HepG2 (cell line): Measurements from ENCODE around the gene CBX2. TPM values are rescaled to one million over a fixed set of nuclear protein-coding genes. Genes with fewer than 3 reads are reported as not detected.

Experiments used
- EEA1 ChIP-seq: sonication (generic); formaldehyde crosslinking; IDR thresholded peaks from 2 replicates; pipeline ENCODE4 v1.5.1; 2020; ENCODE audit warnings: mild to moderate bottlenecking, missing genetic modification reagents, borderline replicate concordance
- JUNB ChIP-seq: sonication (generic); formaldehyde crosslinking; IDR thresholded peaks from 2 replicates; pipeline ENCODE4 v1.8.0; 2022; ENCODE audit warnings: missing genetic modification reagents, mild to moderate bottlenecking, borderline replicate concordance
- KDM5B ChIP-seq: sonication (generic); formaldehyde crosslinking; IDR thresholded peaks from 2 replicates; pipeline ENCODE4 v1.4.0; 2020; ENCODE audit warnings: missing genetic modification reagents, mild to moderate bottlenecking, borderline replicate concordance
- NFATC3 ChIP-seq: sonication (generic); formaldehyde crosslinking; IDR thresholded peaks from 2 replicates; pipeline ENCODE4 v1.5.1; 2020; ENCODE audit warnings: mild to moderate bottlenecking, missing genetic modification reagents
- PHF20 ChIP-seq: sonication (generic); formaldehyde crosslinking; IDR thresholded peaks from 2 replicates; pipeline ENCODE4 v1.5.0; 2020; ENCODE audit warnings: mild to moderate bottlenecking, missing genetic modification reagents
- SATB2 ChIP-seq: sonication (generic); formaldehyde crosslinking; IDR thresholded peaks from 2 replicates; pipeline ENCODE4 v1.5.0; 2020; ENCODE audit warnings: missing genetic modification reagents
- TCF7L2 ChIP-seq: IDR thresholded peaks from 2 replicates; pipeline ENCODE4 v1.6.1; 2011; ENCODE audit warnings: mild to moderate bottlenecking, low read depth, low read length, moderate library complexity
- ZFYVE20 ChIP-seq: sonication (generic); formaldehyde crosslinking; IDR thresholded peaks from 2 replicates; pipeline ENCODE4 v1.8.0; 2023; ENCODE audit warnings: low read depth, mild to moderate bottlenecking, moderate library complexity, missing genetic modification reagents, borderline replicate concordance
- ZNF282 ChIP-seq: fragments of 450-650 bp; IDR thresholded peaks from 2 replicates; pipeline ENCODE4 v1.6.1; 2018; ENCODE audit not compliant: partially characterized antibody
- ZNF292 ChIP-seq: sonication (generic); formaldehyde crosslinking; IDR thresholded peaks from 2 replicates; pipeline ENCODE4 v1.8.1; 2022; ENCODE audit warnings: mild to moderate bottlenecking, low read depth, missing genetic modification reagents, borderline replicate concordance
- ZNF776 ChIP-seq: sonication (generic); formaldehyde crosslinking; IDR thresholded peaks from 2 replicates; pipeline ENCODE4 v1.4.0; 2020; ENCODE audit warnings: mild to moderate bottlenecking, missing genetic modification reagents
- ZNF883 ChIP-seq: sonication (generic); formaldehyde crosslinking; IDR thresholded peaks from 2 replicates; pipeline ENCODE4 v1.5.1; 2020; ENCODE audit warnings: mild to moderate bottlenecking, missing genetic modification reagents; ENCODE audit errors: not compliant biosample characterization
- polyA plus RNA-seq, 8 experiments: library from polyadenylated mRNA; depleted of rRNA in 3 of 8; stranded (reverse) in 7 of 8; unstranded in 1 of 8; fragments of >200 nt; fragmentation: Illumina TruSeq in 4 of 8; extraction: Trizol in 4 of 8; gene quantifications; 2 replicates each; pipeline versions ENCODE4 v1.2.1 to v1.2.3, GENCODE V29; 2011 to 2016; ENCODE audit warnings: low read depth in 4 of 8, missing spikeins in 1 of 8, mixed read lengths in 1 of 8; ENCODE audit not compliant: insufficient read depth in 1 of 8
- total RNA-seq, 5 experiments: library from RNA; depleted of rRNA; stranded (reverse); fragments of >200 nt; fragmentation: Illumina TruSeq; extraction: Trizol; gene quantifications; 2 replicates each; pipeline ENCODE4 v1.2.3, GENCODE V29; 2016; ENCODE audit warnings: low read depth in 1 of 5
- TF ChIP-seq, protein P1 (sequence below): sonication (generic); formaldehyde crosslinking; IDR thresholded peaks from 2 replicates; pipeline ENCODE4 v1.8.1; 2023; ENCODE audit warnings: missing genetic modification reagents, inconsistent platforms, borderline replicate concordance
- TF ChIP-seq, protein P2 (sequence below): sonication (generic); formaldehyde crosslinking; IDR thresholded peaks from 2 replicates; pipeline ENCODE4 v1.4.0; 2020; ENCODE audit warnings: missing genetic modification reagents, mild to moderate bottlenecking, borderline replicate concordance
- TF ChIP-seq, protein P3 (sequence below): sonication (generic); formaldehyde crosslinking; IDR thresholded peaks from one replicate; pipeline ENCODE4 v1.5.1; 2020; ENCODE audit warnings: mild to moderate bottlenecking, missing genetic modification reagents; ENCODE audit errors: not compliant biosample characterization
- TF ChIP-seq, protein P4 (sequence below): sonication (generic); formaldehyde crosslinking; IDR thresholded peaks from 2 replicates; pipeline ENCODE4 v1.8.0; 2022; ENCODE audit warnings: missing genetic modification reagents, low read depth, mild to moderate bottlenecking, borderline replicate concordance

Gene CBX2
- total and polyA plus RNA-seq, 2 of the 13 experiments (the other 11 are each of a cell fraction or from before 2014, with no cell fraction given) = 14.5 to 31.1 TPM

DNA sequence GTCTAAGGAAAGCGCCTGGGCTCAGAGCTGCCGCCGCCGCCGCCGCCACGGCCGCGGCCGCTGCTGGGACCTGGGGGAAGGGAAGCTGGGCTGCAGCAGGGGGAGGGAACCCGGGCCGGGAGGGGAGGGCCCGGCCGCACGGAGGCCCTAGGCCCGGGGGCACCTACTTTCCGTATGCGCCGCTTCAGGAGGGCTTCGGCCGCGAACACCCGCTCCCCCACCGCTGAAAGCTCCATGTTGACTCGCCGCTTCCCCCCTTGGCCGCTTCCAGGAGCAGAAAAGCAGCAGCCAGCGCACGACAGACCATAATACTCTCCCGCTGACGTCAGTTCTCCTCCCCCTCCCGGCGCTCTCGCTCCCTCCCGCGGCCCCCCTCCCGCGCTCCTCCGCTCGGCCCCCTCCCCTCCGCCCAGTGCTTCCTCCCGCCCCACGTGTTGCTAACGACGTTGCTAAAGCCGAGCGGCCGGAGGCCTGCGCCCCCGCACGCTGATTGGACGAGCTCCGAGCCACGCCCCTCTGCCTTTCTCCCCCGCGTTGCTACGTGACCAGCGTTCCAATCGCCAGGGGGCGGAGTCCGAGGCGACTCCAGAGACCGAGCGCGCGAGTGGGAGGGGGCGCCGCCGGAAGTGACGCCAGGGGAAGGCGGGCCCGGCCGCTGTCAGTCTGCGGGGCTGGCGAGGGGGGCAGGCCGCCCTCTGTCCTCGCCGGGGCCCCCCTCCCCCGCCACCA, 19.0 kb downstream of the CBX2 start, which contains the start of gene CBX8 (continued):
- TF ChIP-seq KDM5B (peak; percentile 46; the same call in 1 of the 2 replicates), SATB2 (CRISPR knock-in tag) (no peak), ZNF292 (CRISPR knock-in tag) (no peak; the same call in none of the 2 replicates), JUNB (CRISPR knock-in tag) (no peak), TCF7L2 (no peak), ZNF883 (CRISPR knock-in tag) (peak; percentile 49), EEA1 (no peak), ZNF776 (0 out of 2 replicates have a peak, but pooled peaks have one; percentile 61), NFATC3 (CRISPR knock-in tag) (no peak), ZFYVE20 (CRISPR knock-in tag) (no peak), PHF20 (CRISPR knock-in tag) (peak; percentile 48; the same call in 1 of the 2 replicates), ZNF282 (no peak)
- TF ChIP-seq, protein P1, sequence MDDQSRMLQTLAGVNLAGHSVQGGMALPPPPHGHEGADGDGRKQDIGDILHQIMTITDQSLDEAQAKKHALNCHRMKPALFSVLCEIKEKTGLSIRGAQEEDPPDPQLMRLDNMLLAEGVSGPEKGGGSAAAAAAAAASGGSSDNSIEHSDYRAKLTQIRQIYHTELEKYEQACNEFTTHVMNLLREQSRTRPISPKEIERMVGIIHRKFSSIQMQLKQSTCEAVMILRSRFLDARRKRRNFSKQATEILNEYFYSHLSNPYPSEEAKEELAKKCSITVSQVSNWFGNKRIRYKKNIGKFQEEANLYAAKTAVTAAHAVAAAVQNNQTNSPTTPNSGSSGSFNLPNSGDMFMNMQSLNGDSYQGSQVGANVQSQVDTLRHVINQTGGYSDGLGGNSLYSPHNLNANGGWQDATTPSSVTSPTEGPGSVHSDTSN (CRISPR knock-in tag) = peak; percentile 75; the same call in 1 of the 2 replicates
- TF ChIP-seq, protein P2, sequence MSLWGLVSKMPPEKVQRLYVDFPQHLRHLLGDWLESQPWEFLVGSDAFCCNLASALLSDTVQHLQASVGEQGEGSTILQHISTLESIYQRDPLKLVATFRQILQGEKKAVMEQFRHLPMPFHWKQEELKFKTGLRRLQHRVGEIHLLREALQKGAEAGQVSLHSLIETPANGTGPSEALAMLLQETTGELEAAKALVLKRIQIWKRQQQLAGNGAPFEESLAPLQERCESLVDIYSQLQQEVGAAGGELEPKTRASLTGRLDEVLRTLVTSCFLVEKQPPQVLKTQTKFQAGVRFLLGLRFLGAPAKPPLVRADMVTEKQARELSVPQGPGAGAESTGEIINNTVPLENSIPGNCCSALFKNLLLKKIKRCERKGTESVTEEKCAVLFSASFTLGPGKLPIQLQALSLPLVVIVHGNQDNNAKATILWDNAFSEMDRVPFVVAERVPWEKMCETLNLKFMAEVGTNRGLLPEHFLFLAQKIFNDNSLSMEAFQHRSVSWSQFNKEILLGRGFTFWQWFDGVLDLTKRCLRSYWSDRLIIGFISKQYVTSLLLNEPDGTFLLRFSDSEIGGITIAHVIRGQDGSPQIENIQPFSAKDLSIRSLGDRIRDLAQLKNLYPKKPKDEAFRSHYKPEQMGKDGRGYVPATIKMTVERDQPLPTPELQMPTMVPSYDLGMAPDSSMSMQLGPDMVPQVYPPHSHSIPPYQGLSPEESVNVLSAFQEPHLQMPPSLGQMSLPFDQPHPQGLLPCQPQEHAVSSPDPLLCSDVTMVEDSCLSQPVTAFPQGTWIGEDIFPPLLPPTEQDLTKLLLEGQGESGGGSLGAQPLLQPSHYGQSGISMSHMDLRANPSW (CRISPR knock-in tag) = no peak
- TF ChIP-seq, protein P3, sequence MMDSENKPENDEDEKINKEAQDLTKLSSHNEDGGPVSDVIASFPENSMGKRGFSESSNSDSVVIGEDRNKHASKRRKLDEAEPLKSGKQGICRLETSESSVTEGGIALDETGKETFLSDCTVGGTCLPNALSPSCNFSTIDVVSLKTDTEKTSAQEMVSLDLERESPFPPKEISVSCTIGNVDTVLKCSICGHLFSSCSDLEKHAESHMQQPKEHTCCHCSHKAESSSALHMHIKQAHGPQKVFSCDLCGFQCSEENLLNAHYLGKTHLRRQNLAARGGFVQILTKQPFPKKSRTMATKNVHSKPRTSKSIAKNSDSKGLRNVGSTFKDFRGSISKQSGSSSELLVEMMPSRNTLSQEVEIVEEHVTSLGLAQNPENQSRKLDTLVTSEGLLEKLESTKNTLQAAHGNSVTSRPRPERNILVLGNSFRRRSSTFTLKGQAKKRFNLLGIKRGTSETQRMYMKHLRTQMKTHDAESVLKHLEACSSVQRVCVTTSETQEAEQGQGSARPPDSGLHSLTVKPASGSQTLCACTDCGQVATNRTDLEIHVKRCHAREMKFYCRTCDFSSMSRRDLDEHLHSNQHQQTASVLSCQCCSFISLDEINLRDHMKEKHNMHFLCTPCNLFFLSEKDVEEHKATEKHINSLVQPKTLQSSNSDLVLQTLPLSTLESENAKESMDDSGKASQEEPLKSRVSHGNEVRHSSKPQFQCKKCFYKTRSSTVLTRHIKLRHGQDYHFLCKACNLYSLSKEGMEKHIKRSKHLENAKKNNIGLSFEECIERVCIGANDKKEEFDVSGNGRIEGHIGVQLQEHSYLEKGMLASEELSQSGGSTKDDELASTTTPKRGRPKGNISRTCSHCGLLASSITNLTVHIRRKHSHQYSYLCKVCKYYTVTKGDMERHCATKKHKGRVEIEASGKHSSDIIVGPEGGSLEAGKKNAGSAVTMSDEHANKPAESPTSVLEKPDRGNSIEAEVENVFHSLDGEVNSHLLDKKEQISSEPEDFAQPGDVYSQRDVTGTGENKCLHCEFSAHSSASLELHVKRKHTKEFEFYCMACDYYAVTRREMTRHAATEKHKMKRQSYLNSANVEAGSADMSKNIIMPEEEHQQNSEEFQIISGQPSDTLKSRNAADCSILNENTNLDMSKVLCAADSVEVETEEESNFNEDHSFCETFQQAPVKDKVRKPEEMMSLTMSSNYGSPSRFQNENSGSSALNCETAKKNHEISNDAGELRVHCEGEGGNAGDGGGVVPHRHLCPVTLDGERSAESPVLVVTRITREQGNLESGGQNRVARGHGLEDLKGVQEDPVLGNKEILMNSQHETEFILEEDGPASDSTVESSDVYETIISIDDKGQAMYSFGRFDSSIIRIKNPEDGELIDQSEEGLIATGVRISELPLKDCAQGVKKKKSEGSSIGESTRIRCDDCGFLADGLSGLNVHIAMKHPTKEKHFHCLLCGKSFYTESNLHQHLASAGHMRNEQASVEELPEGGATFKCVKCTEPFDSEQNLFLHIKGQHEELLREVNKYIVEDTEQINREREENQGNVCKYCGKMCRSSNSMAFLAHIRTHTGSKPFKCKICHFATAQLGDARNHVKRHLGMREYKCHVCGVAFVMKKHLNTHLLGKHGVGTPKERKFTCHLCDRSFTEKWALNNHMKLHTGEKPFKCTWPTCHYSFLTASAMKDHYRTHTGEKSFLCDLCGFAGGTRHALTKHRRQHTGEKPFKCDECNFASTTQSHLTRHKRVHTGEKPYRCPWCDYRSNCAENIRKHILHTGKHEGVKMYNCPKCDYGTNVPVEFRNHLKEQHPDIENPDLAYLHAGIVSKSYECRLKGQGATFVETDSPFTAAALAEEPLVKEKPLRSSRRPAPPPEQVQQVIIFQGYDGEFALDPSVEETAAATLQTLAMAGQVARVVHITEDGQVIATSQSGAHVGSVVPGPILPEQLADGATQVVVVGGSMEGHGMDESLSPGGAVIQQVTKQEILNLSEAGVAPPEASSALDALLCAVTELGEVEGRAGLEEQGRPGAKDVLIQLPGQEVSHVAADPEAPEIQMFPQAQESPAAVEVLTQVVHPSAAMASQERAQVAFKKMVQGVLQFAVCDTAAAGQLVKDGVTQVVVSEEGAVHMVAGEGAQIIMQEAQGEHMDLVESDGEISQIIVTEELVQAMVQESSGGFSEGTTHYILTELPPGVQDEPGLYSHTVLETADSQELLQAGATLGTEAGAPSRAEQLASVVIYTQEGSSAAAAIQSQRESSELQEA = no peak
- TF ChIP-seq, protein P4, sequence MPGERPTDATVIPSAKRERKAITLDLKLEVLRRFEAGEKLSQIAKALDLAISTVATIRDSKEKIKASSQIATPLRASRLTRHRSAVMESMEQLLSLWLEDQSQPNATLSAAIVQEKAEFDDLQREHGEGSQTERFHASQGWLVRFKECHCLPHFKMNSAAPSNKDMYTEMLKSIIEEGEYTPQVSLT (CRISPR knock-in tag) = no peak
